GM19239 (cell line): ENCODE results near the gene ST6GAL1.
"Not testable (repeated sequence)": the region's sequence is repeated elsewhere in the genome, so short reads cannot be mapped to it uniquely, and the experiment has no call there.

ENCODE experiments used
- DNase-seq: peaks from one replicate; pipeline ENCODE4 v3.0.0; 2011; ENCODE audit warnings: low spot score; ENCODE audit not compliant: insufficient read length
- FAIRE-seq: peaks from 2 replicates; lab custom pipeline; 2011; peaks lifted over from hg19 to GRCh38; lab: Jason Lieb, UNC

ST6GAL1 gene

GRCh38 chr3:186964071-186964470, 33.7 kb downstream of the ST6GAL1 start:
- FAIRE-seq: no peak
- no peak for DNase-seq

- DNase-seq (no peak), FAIRE-seq (no peak)
Measured at GRCh38 chr3:186964616-186965015, 34.3 kb downstream of the ST6GAL1 start.

GRCh38 chr3:186965141-186965879, 35.0 kb downstream of the ST6GAL1 start:
- peak; percentile 68 for FAIRE-seq
- no peak for DNase-seq

GRCh38 chr3:186966406-186966805, 36.1 kb downstream of the ST6GAL1 start:
- no peak for FAIRE-seq
- DNase-seq: no peak

GRCh38 chr3:186967236-186967635, 36.9 kb downstream of the ST6GAL1 start:
- not testable (repeated sequence) for DNase-seq, FAIRE-seq

DNA sequence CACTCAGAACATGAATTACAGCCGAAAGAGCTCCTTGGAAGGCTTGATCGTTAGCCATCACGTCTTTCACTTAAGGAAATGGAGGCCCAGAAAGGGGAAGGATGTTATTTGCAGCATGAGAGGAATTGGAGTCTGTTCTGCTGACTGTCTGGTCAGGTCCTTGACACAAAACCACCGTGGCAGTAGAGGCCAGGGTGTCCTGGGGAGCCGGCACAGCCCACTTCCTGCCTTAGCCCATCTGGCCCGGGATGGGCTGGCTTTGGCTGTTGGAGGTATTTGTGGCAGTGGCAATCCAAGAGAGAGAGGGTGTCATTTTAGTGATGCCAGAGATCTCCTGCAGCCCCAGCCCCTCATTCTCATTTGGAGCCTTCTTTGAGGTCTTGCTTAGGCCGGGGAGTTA, 37.4 kb downstream of the ST6GAL1 start:
- no peak for FAIRE-seq
- no peak for DNase-seq

- no peak for FAIRE-seq
- no peak for DNase-seq
Measured at GRCh38 chr3:186969607-186970006, 39.3 kb downstream of the ST6GAL1 start.

- not testable (repeated sequence) for DNase-seq, FAIRE-seq
Measured at GRCh38 chr3:186971106-186971505, 40.8 kb downstream of the ST6GAL1 start.

GRCh38 chr3:186971578-186971977, 41.3 kb downstream of the ST6GAL1 start:
- DNase-seq (no peak), FAIRE-seq (no peak)

GRCh38 chr3:186973702-186974101, 43.4 kb downstream of the ST6GAL1 start:
- no peak for DNase-seq
- no peak for FAIRE-seq

- DNase-seq (no peak), FAIRE-seq (no peak)
Measured at GRCh38 chr3:186974824-186975313, 44.5 kb downstream of the ST6GAL1 start.

DNA sequence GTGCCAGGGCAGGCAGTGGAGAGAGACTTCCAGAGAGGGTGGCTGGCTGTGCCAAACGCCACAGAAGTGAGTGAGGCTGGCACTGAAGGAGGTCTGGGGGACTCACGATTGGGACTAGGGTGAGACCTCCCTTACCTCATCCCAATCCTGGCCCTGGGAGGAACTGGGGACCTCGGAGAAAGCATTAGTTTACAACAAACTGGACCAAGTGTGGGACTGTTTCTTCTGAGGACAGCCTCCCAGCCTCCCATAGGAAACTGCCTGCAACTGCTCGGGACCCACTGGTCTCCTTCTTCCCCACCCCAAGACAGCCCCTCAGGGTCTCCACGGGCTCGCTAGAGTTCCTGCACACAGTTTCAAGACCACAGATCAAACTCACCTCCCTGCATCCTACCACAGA, 45.4 kb downstream of the ST6GAL1 start:
- DNase-seq (no peak), FAIRE-seq (no peak)

- FAIRE-seq (no peak), DNase-seq (no peak)
Measured at GRCh38 chr3:186976837-186977750, 46.8 kb downstream of the ST6GAL1 start.

- no peak for DNase-seq
- FAIRE-seq: no peak
Measured at GRCh38 chr3:186978712-186979111, 48.4 kb downstream of the ST6GAL1 start.

DNA sequence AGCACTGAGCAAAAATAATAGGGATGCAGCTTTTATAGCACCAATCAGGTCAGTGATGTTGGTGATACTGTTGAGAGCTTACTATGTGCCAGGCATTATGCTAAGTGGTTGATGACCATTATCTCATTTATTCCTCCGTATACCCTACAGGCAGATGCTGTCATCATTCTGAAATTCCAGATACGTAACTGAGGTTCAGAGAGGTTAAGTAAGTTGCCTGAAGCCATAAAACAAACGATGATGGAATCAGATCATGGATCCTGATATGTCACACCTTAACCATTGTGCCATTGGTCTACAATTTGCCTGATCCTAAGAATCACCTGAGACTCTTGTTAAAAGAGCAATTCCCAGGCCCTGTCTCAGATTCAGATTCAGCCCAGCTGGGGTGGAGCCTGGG, 49.5 kb downstream of the ST6GAL1 start:
- FAIRE-seq: no peak
- DNase-seq: no peak

DNA sequence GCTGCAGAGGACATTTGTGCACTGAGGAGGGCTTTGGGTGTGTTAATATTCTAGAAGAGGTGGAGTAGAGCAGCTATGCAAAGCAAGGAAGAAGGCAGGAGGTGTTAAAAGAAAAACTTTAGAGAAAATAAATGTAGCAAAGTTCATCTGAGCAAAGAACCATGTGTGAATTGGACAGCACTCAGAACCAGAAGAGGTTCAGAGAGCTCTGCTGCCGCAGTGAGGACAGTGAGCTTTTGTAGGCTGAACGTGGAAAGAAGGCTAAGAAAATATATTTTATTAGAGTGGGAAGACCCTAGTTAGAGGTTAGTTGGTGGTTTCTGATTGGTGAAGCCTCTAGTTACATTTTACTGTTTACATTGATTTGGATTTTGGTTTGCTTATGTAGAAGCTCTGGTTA, 50.7 kb downstream of the ST6GAL1 start:
- FAIRE-seq (no peak), DNase-seq (no peak)

- FAIRE-seq: no peak
- no peak for DNase-seq
Measured at GRCh38 chr3:186983659-186984058, 53.3 kb downstream of the ST6GAL1 start.

DNA sequence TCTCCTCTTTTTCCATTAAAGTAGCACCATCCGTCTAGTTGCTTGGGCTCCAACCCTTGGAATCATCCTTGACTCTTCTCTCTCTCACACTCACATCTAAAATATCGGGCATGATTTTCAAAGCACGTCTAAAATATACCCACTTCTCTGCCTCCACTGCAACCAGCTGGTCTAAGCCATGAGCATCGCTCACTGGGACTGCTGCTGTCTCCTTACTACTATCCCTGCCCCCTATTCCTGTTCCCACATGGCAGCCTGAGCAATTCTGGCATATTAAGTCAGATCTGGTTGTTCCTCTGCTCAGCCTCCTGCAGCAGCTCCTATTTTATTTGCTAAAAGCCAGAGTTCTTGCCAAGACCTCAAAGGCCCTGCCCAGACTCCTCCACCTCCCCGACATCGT, 53.7 kb downstream of the ST6GAL1 start:
- no peak for DNase-seq
- no peak for FAIRE-seq

DNA sequence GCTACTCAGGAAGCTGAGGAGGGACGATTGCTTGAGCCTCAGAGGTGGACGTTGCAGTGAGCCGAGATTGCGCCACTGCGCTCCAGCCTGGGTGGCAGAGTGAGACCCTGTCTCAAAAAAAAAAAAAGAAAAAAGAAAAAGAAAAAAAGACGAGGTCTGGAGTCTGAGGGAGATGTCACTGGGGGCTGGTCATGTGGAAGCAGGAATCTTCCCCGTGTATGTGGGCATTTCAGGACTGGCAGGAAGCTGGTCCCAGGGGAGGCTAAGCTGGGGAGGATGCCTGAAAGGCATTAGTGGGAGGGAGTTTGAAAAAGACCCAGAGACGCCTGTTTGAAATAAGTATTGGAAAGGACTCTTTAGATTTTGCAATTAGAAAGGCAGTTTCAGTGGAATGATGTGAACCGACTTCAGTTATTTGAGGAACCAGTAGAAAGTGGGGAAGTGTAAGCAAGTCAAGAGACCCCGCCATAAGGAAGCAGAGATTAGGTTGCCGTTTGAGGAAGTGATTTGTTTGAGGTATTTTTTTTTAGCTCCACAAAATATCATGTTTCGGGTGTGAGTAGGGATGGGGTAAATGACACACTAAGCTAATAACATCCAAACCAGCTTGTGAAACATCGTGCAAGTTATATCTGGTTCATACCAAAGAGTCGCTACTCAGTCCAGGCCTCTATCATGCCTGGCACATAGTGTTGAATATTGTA, 55.5 kb downstream of the ST6GAL1 start:
- DNase-seq (peak; percentile 28), FAIRE-seq (peak; percentile 95)

DNA sequence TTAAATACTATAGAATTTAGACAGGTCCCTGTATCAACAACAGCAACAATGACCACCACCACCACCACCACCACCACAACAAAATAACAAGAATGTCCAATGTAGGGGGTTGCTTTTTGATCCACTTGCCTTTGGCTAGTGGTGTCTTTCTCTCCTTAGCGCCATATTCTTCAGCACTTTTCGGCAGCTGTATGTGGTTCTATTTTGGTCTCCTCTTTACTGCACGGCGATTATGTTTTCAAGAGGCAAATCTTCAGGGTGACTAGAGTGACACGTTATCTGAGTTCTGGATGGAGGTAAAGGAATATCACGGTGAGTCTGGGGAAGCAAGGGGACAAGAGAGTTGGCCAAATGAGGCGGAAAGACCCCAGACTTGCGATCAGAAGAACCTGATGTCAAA, 56.1 kb downstream of the ST6GAL1 start:
- no peak for DNase-seq
- no peak for FAIRE-seq

- DNase-seq (no peak), FAIRE-seq (no peak)
Measured at GRCh38 chr3:186986816-186987215, 56.5 kb downstream of the ST6GAL1 start.
